Mucosa of stomach (tissue), 1 donor: ENCODE data around the gene IFNAR1.

Experiments used
- H3K27me3 ChIP-seq: one replicate; pipeline ENCODE4 v1.7.0; 2013; ENCODE audit warnings: mild to moderate bottlenecking, low read length; ENCODE audit not compliant: control insufficient read depth, insufficient read depth
- H3K36me3 ChIP-seq: one replicate; pipeline ENCODE4 v1.7.0; 2013; ENCODE audit warnings: low read length; ENCODE audit not compliant: control insufficient read depth, insufficient read depth
- H3K4me1 ChIP-seq: one replicate; pipeline ENCODE4 v1.7.0; 2013; ENCODE audit warnings: mild to moderate bottlenecking, low read length; ENCODE audit not compliant: control insufficient read depth, insufficient read depth
- H3K4me3 ChIP-seq: one replicate; pipeline ENCODE4 v1.7.0; 2013; ENCODE audit warnings: low read length
- H3K9ac ChIP-seq: one replicate; pipeline ENCODE4 v1.7.0; 2013; ENCODE audit warnings: mild to moderate bottlenecking, low read length, moderate library complexity
- H3K9me3 ChIP-seq: one replicate; pipeline ENCODE4 v1.7.0; 2013; ENCODE audit warnings: mild to moderate bottlenecking, low read length, moderate library complexity; ENCODE audit not compliant: control insufficient read depth
- donor health status: Pancreatic carcinoma.

Gene IFNAR1

GRCh38 chr21:33386222-33386784 is 61.5 kb downstream of the IFNAR1 start:
- Histone ChIP-seq H3K27me3 (no peaks in the 10 kb centered on the region), H3K9me3 (no peaks in the 10 kb centered on the region), H3K4me1 (peaks cover 18% of the 10 kb centered on the region), H3K9ac (no peak overlapping the region), H3K4me3 (no peak overlapping the region), H3K36me3 (no peaks in the 10 kb centered on the region)

GRCh38 chr21:33387294-33387693 is 62.5 kb downstream of the IFNAR1 start:
- no peaks in the 10 kb centered on the region for H3K9me3 ChIP-seq
- H3K27me3 ChIP-seq, result no peaks in the 10 kb centered on the region
- peaks cover 16% of the 10 kb centered on the region for H3K4me1 ChIP-seq
- no peak overlapping the region for H3K9ac ChIP-seq
- no peak overlapping the region for H3K4me3 ChIP-seq
- no peaks in the 10 kb centered on the region for H3K36me3 ChIP-seq

- Histone ChIP-seq H3K9me3 (no peaks in the 10 kb centered on the region), H3K4me3 (no peak overlapping the region), H3K9ac (no peak overlapping the region), H3K4me1 (peaks cover 7% of the 10 kb centered on the region), H3K36me3 (no peaks in the 10 kb centered on the region), H3K27me3 (no peaks in the 10 kb centered on the region)
These were observed 63.4 kb downstream of the IFNAR1 start for GRCh38 chr21:33388188-33388587.

GRCh38 chr21:33390479-33390878 is 65.7 kb downstream of the IFNAR1 start:
- H3K4me1 ChIP-seq, result no peaks in the 10 kb centered on the region
- no peak overlapping the region for H3K9ac ChIP-seq
- no peak overlapping the region for H3K4me3 ChIP-seq
- H3K9me3 ChIP-seq, result no peaks in the 10 kb centered on the region
- no peaks in the 10 kb centered on the region for H3K36me3 ChIP-seq
- H3K27me3 ChIP-seq, result no peaks in the 10 kb centered on the region

DNA sequence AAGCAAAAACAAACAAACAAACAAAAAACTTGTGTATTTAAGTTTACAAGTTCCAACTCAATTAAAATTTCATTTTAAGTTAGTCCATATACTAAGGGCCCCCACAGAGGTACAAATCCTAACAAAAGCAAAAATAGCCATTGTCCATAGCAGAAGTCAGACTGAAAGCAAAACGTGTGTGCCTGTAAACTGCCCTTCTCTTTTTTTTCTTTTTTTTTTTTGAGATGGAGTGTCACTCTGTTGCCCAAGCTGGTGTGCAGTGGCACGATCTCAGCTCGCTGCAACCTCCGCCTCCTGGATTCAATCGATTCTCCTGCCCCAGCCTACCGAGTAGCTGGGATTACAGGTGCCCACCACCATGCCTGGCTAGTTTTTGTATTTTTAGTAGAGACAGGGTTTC is 66.9 kb downstream of the IFNAR1 start:
- Histone ChIP-seq H3K27me3 (no peaks in the 10 kb centered on the region), H3K4me3 (no peak overlapping the region), H3K9me3 (no peaks in the 10 kb centered on the region), H3K9ac (no peak overlapping the region), H3K4me1 (no peaks in the 10 kb centered on the region), H3K36me3 (no peaks in the 10 kb centered on the region)

GRCh38 chr21:33392284-33392985 is 67.7 kb downstream of the IFNAR1 start:
- H3K4me3 ChIP-seq, result no peak overlapping the region
- no peaks in the 10 kb centered on the region for H3K36me3 ChIP-seq
- H3K9ac ChIP-seq, result no peak overlapping the region
- no peaks in the 10 kb centered on the region for H3K27me3 ChIP-seq
- no peaks in the 10 kb centered on the region for H3K9me3 ChIP-seq
- no peaks in the 10 kb centered on the region for H3K4me1 ChIP-seq

DNA sequence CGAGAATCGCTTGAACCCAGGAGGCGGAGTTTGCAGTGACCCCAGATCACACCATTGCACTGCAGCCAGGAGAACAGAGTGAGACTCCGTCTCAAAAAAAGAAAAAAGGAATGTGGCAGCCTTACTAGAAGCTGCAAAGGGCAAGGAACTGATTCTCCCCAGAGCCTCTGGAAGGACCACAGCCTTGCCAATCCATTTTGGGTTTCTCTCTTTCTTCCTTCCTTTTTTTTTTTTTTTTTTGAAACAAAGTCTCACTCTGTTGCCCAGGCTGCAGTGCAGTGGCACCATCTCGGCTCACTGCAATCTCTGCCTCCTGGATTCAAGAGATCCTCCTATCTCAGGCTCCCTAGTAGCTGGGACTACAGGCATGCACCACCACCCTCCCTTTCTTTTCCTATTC is 68.6 kb downstream of the IFNAR1 start:
- Histone ChIP-seq H3K27me3 (no peaks in the 10 kb centered on the region), H3K36me3 (no peaks in the 10 kb centered on the region), H3K9me3 (no peaks in the 10 kb centered on the region), H3K4me1 (no peaks in the 10 kb centered on the region), H3K9ac (no peak overlapping the region), H3K4me3 (no peak overlapping the region)

DNA sequence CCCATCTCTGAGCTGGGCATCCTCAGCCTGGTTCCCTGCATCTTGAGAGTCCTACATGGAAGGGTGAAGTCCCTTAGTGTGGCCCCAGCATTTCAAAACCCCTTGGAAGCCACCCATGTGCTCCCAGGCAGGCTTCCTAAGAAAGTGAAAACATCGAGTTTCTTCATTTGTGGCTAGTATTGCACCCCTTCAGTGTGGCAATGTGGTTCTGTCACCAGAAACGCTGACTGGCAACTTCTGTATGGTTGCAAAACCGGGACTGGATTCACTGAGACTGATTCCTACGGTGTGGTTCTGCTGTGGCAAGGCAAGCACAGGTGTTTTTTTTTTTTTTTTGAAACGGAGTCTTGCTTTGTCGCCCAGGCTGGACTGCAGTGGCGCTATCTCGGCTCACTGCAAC is 69.5 kb downstream of the IFNAR1 start:
- Histone ChIP-seq H3K36me3 (no peaks in the 10 kb centered on the region), H3K9ac (no peak overlapping the region), H3K27me3 (no peaks in the 10 kb centered on the region), H3K4me3 (no peak overlapping the region), H3K9me3 (no peaks in the 10 kb centered on the region), H3K4me1 (no peaks in the 10 kb centered on the region)

DNA sequence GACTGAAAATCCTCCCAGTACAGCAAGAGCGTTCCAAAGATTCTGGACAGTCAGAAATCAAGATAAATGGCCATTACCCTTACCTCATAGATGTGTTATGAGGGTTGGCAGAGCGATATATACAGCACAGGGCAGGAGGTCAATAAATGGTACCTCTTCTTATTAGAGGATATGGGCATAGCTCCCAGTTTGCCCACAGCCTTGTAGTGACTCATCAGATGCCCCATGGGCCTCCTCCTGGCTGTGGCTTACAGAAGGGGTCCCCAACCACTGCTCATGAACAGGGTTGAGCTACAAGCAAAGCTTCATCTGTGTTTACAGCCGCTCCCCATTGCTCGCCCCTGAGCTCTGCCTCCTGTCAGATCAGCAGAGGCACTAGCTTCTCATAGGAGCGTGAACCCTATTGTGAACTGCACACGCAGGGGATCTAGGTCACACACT is 71.1 kb downstream of the IFNAR1 start:
- Histone ChIP-seq H3K9me3 (no peaks in the 10 kb centered on the region), H3K27me3 (no peaks in the 10 kb centered on the region), H3K4me3 (no peak overlapping the region), H3K9ac (no peak overlapping the region), H3K4me1 (no peaks in the 10 kb centered on the region), H3K36me3 (no peaks in the 10 kb centered on the region)

GRCh38 chr21:33396436-33396835 is 71.7 kb downstream of the IFNAR1 start:
- H3K4me3 ChIP-seq, result no peak overlapping the region
- H3K9ac ChIP-seq, result no peak overlapping the region
- H3K4me1 ChIP-seq, result no peaks in the 10 kb centered on the region

GRCh38 chr21:33396951-33397350 is 72.2 kb downstream of the IFNAR1 start:
- Histone ChIP-seq H3K9me3 (no peaks in the 10 kb centered on the region), H3K4me1 (no peaks in the 10 kb centered on the region), H3K27me3 (no peaks in the 10 kb centered on the region), H3K4me3 (no peak overlapping the region), H3K9ac (no peak overlapping the region), H3K36me3 (no peaks in the 10 kb centered on the region)

More at GRCh38 chr21:33396436-33396835, 71.7 kb downstream of the IFNAR1 start:
- Histone ChIP-seq H3K27me3 (no peaks in the 10 kb centered on the region), H3K36me3 (no peaks in the 10 kb centered on the region), H3K9me3 (no peaks in the 10 kb centered on the region)

DNA sequence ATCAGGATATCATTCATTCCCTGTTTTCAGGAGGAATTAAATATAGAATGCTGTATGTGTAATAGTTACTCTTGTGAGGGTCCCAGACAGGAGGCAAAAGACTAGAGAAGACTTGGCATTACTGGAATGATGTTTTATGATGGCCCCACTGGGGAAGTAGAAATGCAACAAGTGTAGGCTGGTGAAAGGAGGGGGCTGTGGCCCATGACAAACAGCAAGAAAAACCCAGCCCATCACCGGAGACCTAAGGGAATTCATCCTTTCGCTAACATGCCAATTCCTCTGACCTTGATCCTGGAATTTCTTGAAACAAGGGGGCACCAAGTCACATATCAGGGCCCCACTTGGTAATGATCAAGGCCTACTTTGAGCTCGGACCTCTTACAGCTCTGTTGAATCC is 72.9 kb downstream of the IFNAR1 start:
- Histone ChIP-seq H3K9ac (no peak overlapping the region), H3K9me3 (no peaks in the 10 kb centered on the region), H3K4me1 (no peaks in the 10 kb centered on the region), H3K36me3 (no peaks in the 10 kb centered on the region), H3K27me3 (no peaks in the 10 kb centered on the region), H3K4me3 (no peak overlapping the region)
